GM12878 (cell line): ENCODE measurements around the gene VKORC1. TPM values are rescaled to one million over a fixed set of nuclear protein-coding genes. Genes with fewer than 3 reads are reported as not detected.

Experiments used
- ATAC-seq: fragments of 200-7000 bp; cut with Tn5 transposase; 3 replicates; pipeline ENCODE4 v1.9.1; 2020; ENCODE audit warnings: mild to moderate bottlenecking, moderate library complexity
- BruUV-seq: library from RNA; stranded (reverse); fragments of 400-500 nt; replicated peaks from 2 replicates; lab custom pipeline; 2021; lab: Mats Ljungman, UMichigan
- CTCF ChIA-PET: fragments of 300-600 bp; sonication (Branson Sonifier 250); formaldehyde crosslinking; extraction: SDS; loops from one replicate; lab custom pipeline; 2021; ENCODE audit warnings: inconsistent platforms; lab: Yijun Ruan, JAX
- POLR2A ChIA-PET: fragments of 350-600 bp; formaldehyde crosslinking; extraction: SDS; loops from one replicate; lab custom pipeline; 2021; ENCODE audit warnings: inconsistent platforms; lab: Charles Lee
- RAD21 ChIA-PET: fragments of 300-600 bp; sonication (Branson Sonifier 250); formaldehyde crosslinking; loops from one replicate; lab custom pipeline; 2023; ENCODE audit warnings: antibody characterized with exemption; ENCODE audit not compliant: unreplicated experiment; lab: Charles Lee
- SMC1A ChIA-PET: fragments of 300-600 bp; sonication (Branson Sonifier 250); formaldehyde crosslinking; loops from one replicate; lab custom pipeline; 2023; ENCODE audit not compliant: unreplicated experiment, uncharacterized antibody; lab: Charles Lee
- DNase-seq: peaks from one replicate; pipeline ENCODE4 v3.0.0-alpha.2; 2011; ENCODE audit warnings: low read depth, low spot score
- FAIRE-seq: peaks from 3 replicates; lab custom pipeline; 2011; peaks lifted over from hg19 to GRCh38; lab: Jason Lieb, UNC
- H2AFZ ChIP-seq: 2 replicates; pipeline ENCODE4 v1.6.0; 2011; ENCODE audit warnings: low read depth, low read length, control low read depth; ENCODE audit not compliant: control insufficient read depth
- H3K27ac ChIP-seq: 2 replicates; pipeline ENCODE4 v1.5.1; 2011; ENCODE audit warnings: control low read depth; ENCODE audit not compliant: control insufficient read depth, insufficient read depth
- H3K27me3 ChIP-seq, 2 experiments: replicated peaks in 1 of 2; 2 replicates each; pipeline versions ENCODE4 v1.6.0 to v1.6.1; 2011; ENCODE audit warnings: low read length in 1 of 2; ENCODE audit not compliant: control insufficient read depth in 2 of 2, insufficient read depth in 2 of 2
- H3K36me3 ChIP-seq, 2 experiments: 2 replicates each; pipeline ENCODE4 v1.5.1; 2011; ENCODE audit warnings: low read length in 1 of 2; ENCODE audit not compliant: control insufficient read depth in 2 of 2, insufficient read depth in 2 of 2
- H3K4me1 ChIP-seq: 2 replicates; pipeline ENCODE4 v1.6.1; 2011; ENCODE audit warnings: mild to moderate bottlenecking, low read length, moderate library complexity, mixed read lengths; ENCODE audit not compliant: control insufficient read depth, insufficient read depth
- H3K4me2 ChIP-seq: 2 replicates; pipeline ENCODE4 v1.6.0; 2011; ENCODE audit warnings: control low read depth; ENCODE audit not compliant: control insufficient read depth, insufficient read depth
- H3K4me3 ChIP-seq: fragments of 200-600 bp; sonication (generic); 2 replicates; pipeline ENCODE4 v1.5.1; 2016
- H3K79me2 ChIP-seq: 2 replicates; pipeline ENCODE4 v1.6.0; 2011; ENCODE audit warnings: low read length; ENCODE audit not compliant: control insufficient read depth, insufficient read depth
- H3K9ac ChIP-seq: 2 replicates; pipeline ENCODE4 v1.8.0; 2011; ENCODE audit warnings: low read length, control low read depth, mixed read lengths; ENCODE audit not compliant: control insufficient read depth, insufficient read depth
- H3K9me3 ChIP-seq: replicated peaks from 3 replicates; pipeline ENCODE4 v1.5.1; 2011; ENCODE audit warnings: mild to moderate bottlenecking, low read length; ENCODE audit not compliant: control insufficient read depth, insufficient read depth
- H4K20me1 ChIP-seq: 2 replicates; pipeline ENCODE4 v1.6.0; 2011; ENCODE audit not compliant: control insufficient read depth, insufficient read depth
- CBX5 ChIP-seq: sonication (generic); IDR thresholded peaks from 2 replicates; pipeline ENCODE4 v1.6.1; 2016; ENCODE audit warnings: low read depth, moderate library complexity, mild to moderate bottlenecking, inconsistent platforms
- CEBPB ChIP-seq, 2 experiments: fragments of 150-350 bp in 1 of 2; IDR thresholded peaks; 2 replicates each; pipeline ENCODE4 v1.6.1; 2012 to 2014; ENCODE audit warnings: low read depth in 2 of 2, low read length in 2 of 2, borderline replicate concordance in 1 of 2, inconsistent platforms in 1 of 2
- E2F4 ChIP-seq: IDR thresholded peaks from 2 replicates; pipeline ENCODE4 v1.6.1; 2012; ENCODE audit warnings: low read depth, low read length, improper control_type of control experiment
- HSF1 ChIP-seq: fragments of 150-350 bp; IDR thresholded peaks from 2 replicates; pipeline ENCODE4 v1.6.1; 2014; ENCODE audit warnings: mild to moderate bottlenecking, low read depth, low read length
- MYC ChIP-seq: IDR thresholded peaks from 2 replicates; pipeline ENCODE4 v1.6.1; 2011; ENCODE audit warnings: mild to moderate bottlenecking, low read length, moderate library complexity, inconsistent platforms; ENCODE audit not compliant: insufficient read depth, insufficient replicate concordance, insufficient read length, severe bottlenecking
- NBN ChIP-seq: fragments of 450-650 bp; IDR thresholded peaks from 2 replicates; pipeline ENCODE4 v1.6.1; 2016
- NFYA ChIP-seq: IDR thresholded peaks from 2 replicates; pipeline ENCODE4 v1.6.1; 2011; ENCODE audit warnings: low read depth, mild to moderate bottlenecking, low read length, improper control_type of control experiment, borderline replicate concordance
- NFYB ChIP-seq: IDR thresholded peaks from 2 replicates; pipeline ENCODE4 v1.6.1; 2011; ENCODE audit warnings: low read depth, mild to moderate bottlenecking, low read length, improper control_type of control experiment, moderate library complexity; ENCODE audit not compliant: insufficient read depth
- POLR2AphosphoS2 ChIP-seq: IDR thresholded peaks from 2 replicates; pipeline ENCODE4 v1.6.1; 2011; ENCODE audit warnings: low read depth, mild to moderate bottlenecking, low read length, improper control_type of control experiment, moderate library complexity
- WRNIP1 ChIP-seq: IDR thresholded peaks from 2 replicates; pipeline ENCODE4 v1.6.1; 2011; ENCODE audit warnings: low read depth, low read length, improper control_type of control experiment, borderline replicate concordance
- WGBS: methylation state at CpG from one replicate; pipeline ENCODE4 v1.1.6; 2016; ENCODE audit warnings: low lambda C conversion rate; ENCODE audit not compliant: insufficient replicate concordance, insufficient coverage; ENCODE audit errors: missing lambda C conversion rate; 5-methylcytosine and 5-hydroxymethylcytosine counted together
- in situ Hi-C: fragments of 300-500 bp; cut with MboI; formaldehyde crosslinking; loops from 9 replicates; pipeline ENCODE4 v1.14.3; 2018; ENCODE audit warnings: mixed read lengths
- intact Hi-C: fragments of 100-400 bp; cut with micrococcal nuclease; formaldehyde crosslinking; loops from one replicate; pipeline ENCODE4 v1.14.2; 2022; ENCODE audit not compliant: unreplicated experiment
- polyA plus RNA-seq, 11 experiments: library from polyadenylated mRNA; depleted of rRNA in 4 of 11; unstranded in 6 of 11; stranded (reverse) in 5 of 11; fragments of >200 nt; fragmentation: Nextera tagmentation in 4 of 11; fragmentation: Illumina TruSeq in 1 of 11; extraction: Ambion mirVana in 4 of 11; extraction: Trizol in 1 of 11; gene quantifications; 1 replicate in 1 of 11; 2 replicates in 10 of 11; pipeline versions ENCODE4 v1.2.1 to v1.2.3, GENCODE V29; 2011 to 2016; ENCODE audit warnings: inconsistent platforms in 2 of 11, missing spikeins in 2 of 11, low read depth in 1 of 11
- total RNA-seq, 4 experiments: library from RNA; depleted of rRNA in 3 of 4; stranded (reverse); fragments of >200 nt in 3 of 4; fragmentation: Illumina TruSeq in 1 of 4; extraction: Trizol in 1 of 4; gene quantifications; 2 replicates each; pipeline versions ENCODE4 v1.2.1 to v1.2.3, GENCODE V29; 2013 to 2021
- TF ChIP-seq, protein P1 (sequence below): fragments of 450-650 bp; IDR thresholded peaks from 2 replicates; pipeline ENCODE4 v1.6.1; 2016; ENCODE audit warnings: mild to moderate bottlenecking

The VKORC1 gene
- total and polyA plus RNA-seq, 10 of the 15 experiments (the other 5 are each of a cell fraction or from before 2014, with no cell fraction given), result 19.8 to 140 (median 57.7) TPM

DNA sequence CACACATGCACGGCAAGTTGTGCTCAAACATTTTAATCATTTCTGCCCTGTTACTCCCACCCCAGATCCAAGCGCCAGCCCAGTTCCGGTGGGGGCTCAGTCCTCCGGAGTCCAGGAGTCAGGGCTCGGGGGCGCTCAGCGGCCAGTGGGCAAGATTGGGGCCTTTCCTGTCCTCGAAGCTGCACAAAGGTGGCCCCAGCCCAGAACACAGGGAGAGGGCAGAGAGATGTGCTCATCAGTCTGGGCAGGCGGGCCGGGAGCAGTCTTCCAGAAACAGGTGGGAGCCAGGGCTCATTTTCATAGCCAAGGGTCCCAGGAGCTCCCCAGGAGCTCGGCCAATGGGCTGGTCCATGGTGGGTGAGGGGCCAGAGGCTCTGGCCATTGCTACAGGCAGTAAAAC, 36.8 kb upstream of the VKORC1 start (continued):
- TF ChIP-seq HSF1, result no peak
- TF ChIP-seq E2F4, result no peak
- TF ChIP-seq POLR2AphosphoS2, result no peak
- TF ChIP-seq NBN, result no peak

DNA sequence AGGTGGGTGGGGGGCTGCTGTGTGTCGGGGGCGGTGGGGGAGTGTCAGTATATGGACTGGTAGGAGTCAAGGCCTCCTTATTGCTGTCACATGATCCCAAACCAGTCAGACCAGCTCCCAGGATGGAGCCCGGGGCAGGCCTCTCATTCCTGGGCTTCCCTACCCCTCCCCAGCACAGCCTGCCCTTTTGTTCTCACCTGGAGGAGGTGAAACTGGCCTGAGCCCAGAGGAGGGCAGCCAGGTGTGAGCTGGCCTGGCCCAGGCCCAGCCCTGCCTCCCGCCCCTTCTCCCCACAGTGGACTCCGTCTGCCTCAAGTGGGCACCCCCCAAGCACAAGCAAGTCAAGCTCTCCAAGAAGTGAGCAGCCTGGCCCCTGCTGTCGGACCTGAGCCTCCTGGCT, 36.3 kb upstream of the VKORC1 start:
- in situ Hi-C loops, result no loop called here
- H3K4me1 ChIP-seq, result no peaks in the 10 kb centered on the region
- POLR2A ChIA-PET, result no interaction called here
- intact Hi-C loops, result no loop called here
- TF ChIP-seq WRNIP1 (no peak), NFYB (no peak), MYC (no peak), CBX5 (no peak), NFYA (no peak), HSF1 (no peak), CEBPB (IDR thresholded peaks at IDR 0.05; ENCODE audit: borderline replicate concordance in 1 of 2, low read depth in 2 of 2, low read length in 2 of 2) (no peak)
- TF ChIP-seq, protein P1, sequence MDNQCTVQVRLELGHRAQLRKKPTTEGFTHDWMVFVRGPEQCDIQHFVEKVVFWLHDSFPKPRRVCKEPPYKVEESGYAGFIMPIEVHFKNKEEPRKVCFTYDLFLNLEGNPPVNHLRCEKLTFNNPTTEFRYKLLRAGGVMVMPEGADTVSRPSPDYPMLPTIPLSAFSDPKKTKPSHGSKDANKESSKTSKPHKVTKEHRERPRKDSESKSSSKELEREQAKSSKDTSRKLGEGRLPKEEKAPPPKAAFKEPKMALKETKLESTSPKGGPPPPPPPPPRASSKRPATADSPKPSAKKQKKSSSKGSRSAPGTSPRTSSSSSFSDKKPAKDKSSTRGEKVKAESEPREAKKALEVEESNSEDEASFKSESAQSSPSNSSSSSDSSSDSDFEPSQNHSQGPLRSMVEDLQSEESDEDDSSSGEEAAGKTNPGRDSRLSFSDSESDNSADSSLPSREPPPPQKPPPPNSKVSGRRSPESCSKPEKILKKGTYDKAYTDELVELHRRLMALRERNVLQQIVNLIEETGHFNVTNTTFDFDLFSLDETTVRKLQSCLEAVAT, result no peak
- TF ChIP-seq, all 136 proteins: peak for 0
- Histone ChIP-seq H3K4me3 (no peak overlapping the region), H4K20me1 (no peaks in the 10 kb centered on the region), H2AFZ (no peak overlapping the region), H3K27me3 (no peaks in the 10 kb centered on the region), H3K9ac (no peak overlapping the region), H3K4me2 (no peak overlapping the region), H3K27ac (no peak overlapping the region), H3K79me2 (no peaks in the 10 kb centered on the region), H3K9me3 (no peaks in the 10 kb centered on the region), H3K36me3 (no peaks in the 10 kb centered on the region; a peak in 2 of 4 replicates)
- ATAC-seq, result no peak
- 82% methylated on average over 4 of the region's 6 CpGs for WGBS
- no peak for FAIRE-seq
- BruUV-seq, result no TSS peak
- ChIA-PET RAD21 (interaction anchor here (0.5 kb wide), 1 partner anchor 21 kb away, joined by 3 read pairs; no protein-coding TSS in a partner anchor), CTCF (no interaction called here), SMC1A (no interaction called here)
- DNase-seq, result no peak
